GM19324 (cell line): ENCODE data around the gene RTTN.

Experiments used
- ATAC-seq: cut with Tn5 transposase; IDR thresholded peaks from one replicate; pipeline ENCODE4 v1.9.1; 2021; ENCODE audit warnings: mild to moderate bottlenecking, moderate library complexity; ENCODE audit not compliant: unreplicated experiment, low FRiP score

The RTTN gene

DNA sequence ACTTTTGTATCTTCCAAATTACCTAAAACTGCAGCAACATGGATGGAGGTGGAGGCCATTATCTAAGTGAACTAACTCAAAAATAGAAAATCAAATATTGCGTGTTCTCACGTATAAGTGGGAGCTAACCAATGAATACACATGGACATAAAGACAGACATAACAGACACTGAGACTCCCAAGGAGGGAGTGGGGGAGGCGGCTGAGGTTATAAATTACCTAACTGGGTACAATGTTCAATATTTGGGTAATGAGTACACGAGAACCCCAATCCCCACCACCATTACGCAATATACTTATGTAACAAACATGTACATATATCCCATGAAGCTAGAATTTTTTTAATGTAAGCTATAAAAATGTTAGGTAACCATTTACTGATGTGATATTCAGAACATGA, 119.8 kb downstream of the RTTN start:
- ATAC-seq, result no peak

DNA sequence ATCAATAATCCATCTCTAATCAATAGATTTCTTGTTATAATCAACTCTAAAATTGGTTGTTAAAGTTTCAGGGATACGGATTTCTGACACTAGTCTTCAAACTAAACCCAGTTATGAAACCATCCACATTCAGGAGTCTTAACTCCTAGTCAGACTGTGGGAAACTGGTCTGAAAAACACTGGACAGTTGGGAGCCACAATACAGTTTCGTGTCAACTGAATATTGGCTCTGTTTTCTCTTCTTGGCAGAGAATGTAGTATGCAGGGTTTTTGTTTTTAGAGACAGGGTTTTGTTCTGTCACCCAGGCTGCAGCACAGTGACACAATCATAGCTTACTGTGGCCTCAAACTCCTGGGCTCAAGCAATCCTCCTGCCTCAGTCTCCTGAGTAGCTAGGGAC, 123.1 kb downstream of the RTTN start:
- ATAC-seq, result no peak

DNA sequence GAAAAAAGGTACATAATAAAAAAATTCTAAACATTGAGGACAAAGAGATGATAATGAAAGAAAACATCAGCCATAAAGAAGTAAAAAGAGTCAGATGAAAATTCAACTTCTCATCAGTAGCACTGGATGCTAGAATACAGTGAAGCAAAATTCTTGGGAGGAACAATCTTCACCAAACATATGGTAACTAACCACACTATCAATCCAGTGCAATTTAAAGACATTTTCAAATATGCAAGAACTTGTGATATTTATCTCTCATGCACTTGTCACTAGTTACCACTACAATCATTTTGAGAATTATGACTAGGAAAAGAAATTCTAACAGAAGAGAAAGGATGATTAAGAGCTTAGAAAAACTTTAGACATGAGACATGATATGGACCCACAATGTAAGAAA, 127.4 kb downstream of the RTTN start:
- ATAC-seq, result no peak

GRCh38 chr18:70075906-70076305, 129.6 kb downstream of the RTTN start:
- no peak for ATAC-seq

DNA sequence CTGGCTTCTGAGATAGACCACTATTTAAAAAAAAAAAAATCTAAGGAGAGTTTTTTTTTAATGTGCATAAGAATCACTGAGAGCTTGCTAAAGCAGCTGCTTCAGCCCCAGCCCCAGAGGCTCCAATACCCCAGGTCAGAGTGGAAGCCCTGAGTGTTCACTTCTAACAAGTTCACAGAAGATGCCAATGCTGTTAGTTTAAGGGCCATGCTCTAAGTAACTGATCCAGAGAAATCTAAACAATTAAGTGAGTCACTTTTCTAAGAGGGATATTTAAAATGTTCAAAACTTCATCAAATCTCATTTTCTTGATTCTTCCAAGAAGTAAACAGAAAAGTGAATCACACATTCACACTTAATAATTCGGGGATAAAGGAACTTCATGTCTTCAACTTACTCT, 131.4 kb downstream of the RTTN start:
- ATAC-seq, result no peak

DNA sequence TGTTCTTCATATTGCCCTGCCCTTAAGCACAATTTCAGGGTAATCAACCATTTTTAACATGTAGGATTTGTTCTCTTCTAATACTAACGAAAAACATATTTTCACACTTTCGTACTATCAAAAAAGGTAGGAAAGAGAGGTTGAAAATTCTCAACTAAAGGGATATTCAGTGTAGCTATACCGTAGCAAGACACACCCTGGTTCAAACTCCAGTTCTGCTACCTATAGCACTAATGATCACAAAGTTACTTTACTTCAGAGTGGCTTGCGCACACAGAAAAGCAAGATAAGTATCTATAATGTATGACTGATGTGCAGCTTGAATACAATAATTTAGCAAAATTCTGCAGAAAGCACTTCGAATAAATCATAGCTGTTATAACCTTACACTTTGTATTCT, 132.1 kb downstream of the RTTN start:
- no peak for ATAC-seq

DNA sequence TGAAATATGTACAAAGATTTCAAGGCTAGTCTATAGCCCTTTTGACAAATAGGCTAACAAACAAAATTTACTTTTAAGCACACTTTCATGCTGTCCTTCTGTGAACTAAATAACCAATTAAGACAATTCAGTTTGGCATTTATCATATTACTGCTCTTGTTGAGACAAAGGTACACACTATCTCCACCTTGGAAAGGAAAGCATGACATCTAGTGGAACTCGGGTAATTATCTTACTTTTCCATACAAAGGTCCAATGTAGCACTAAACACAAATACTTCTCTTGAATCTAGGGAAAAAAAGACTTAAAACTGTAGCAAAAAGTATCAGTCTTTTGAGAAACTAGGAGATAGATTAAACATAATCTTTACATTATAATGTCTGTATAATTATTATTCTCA, 132.8 kb downstream of the RTTN start:
- ATAC-seq, result no peak

- no peak for ATAC-seq
These were observed 135.5 kb downstream of the RTTN start for GRCh38 chr18:70069965-70070364.

- ATAC-seq, result no peak
These were observed 136.1 kb downstream of the RTTN start for GRCh38 chr18:70069382-70069781.

DNA sequence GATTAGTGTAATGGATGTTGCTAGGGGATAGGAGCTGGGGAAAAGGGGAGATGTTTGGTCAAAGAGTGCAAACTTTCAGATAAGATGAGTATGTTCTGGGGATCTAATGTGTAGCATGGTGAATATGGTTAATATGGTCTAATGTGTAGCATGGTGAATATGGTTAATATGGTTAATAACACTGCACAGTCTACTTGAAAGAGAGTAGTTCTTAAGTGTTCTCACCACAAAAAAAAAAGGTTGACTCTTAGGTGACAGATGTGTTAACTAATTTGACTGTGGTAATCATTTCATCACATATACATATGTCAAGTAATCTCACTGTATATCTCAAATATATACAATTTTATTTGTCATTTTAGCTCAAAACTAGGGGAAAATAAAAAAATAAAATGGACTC, 136.5 kb downstream of the RTTN start:
- ATAC-seq, result no peak

GRCh38 chr18:70059684-70060083, 145.8 kb downstream of the RTTN start:
- no peak for ATAC-seq

- peak; percentile 99 for ATAC-seq
These were observed 146.6 kb downstream of the RTTN start for GRCh38 chr18:70058916-70059315.

GRCh38 chr18:70047931-70048603, 157.4 kb downstream of the RTTN start:
- ATAC-seq, result no peak

- no peak for ATAC-seq
These were observed 158.7 kb downstream of the RTTN start for GRCh38 chr18:70046796-70047195.

GRCh38 chr18:70046207-70046606, 159.3 kb downstream of the RTTN start:
- no peak for ATAC-seq

GRCh38 chr18:70044632-70045031, 160.9 kb downstream of the RTTN start:
- ATAC-seq, result no peak

- no peak for ATAC-seq
These were observed 163.9 kb downstream of the RTTN start for GRCh38 chr18:70041459-70042050.

- no peak for ATAC-seq
These were observed 166.3 kb downstream of the RTTN start for GRCh38 chr18:70039186-70039585.

GRCh38 chr18:70037431-70038061, 167.9 kb downstream of the RTTN start:
- ATAC-seq, result peak; percentile 10

GRCh38 chr18:70036771-70037347, 168.6 kb downstream of the RTTN start:
- ATAC-seq, result peak; percentile 98

GRCh38 chr18:70036168-70036567, 169.3 kb downstream of the RTTN start:
- no peak for ATAC-seq

- no peak for ATAC-seq
These were observed 174.3 kb downstream of the RTTN start for GRCh38 chr18:70031221-70031620.
